Measurements from ENCODE around the gene OMP.

GRCh38 chr11:77069336-77069968 lies 33.2 kb upstream of the OMP start:
- TF ChIP-seq CTCF (IDR thresholded peaks at IDR 0.05) (no peak), EP300 (IDR thresholded peaks at IDR 0.05) (no peak), POLR2AphosphoS5 (IDR thresholded peaks at IDR 0.05) (no peak), POLR2A (IDR thresholded peaks at IDR 0.05) (no peak)
